Renal pelvis (tissue), 4 donors: ENCODE measurements around the gene NR2E1. TPM values are rescaled to one million over a fixed set of nuclear protein-coding genes. Genes with fewer than 3 reads are reported as not detected.

Experiments
- DNase-seq: peaks from one replicate; pipeline ENCODE4 v3.0.0-alpha.2; 2013
- polyA plus RNA-seq, 3 donors: library from polyadenylated mRNA; unstranded; fragments of 120-200 nt; gene quantifications; one replicate each; pipeline ENCODE4 v1.2.1, GENCODE V29; 2013; ENCODE audit not compliant: insufficient read length in 3 of 3

The NR2E1 gene
- polyA plus RNA-seq, 3 donors: not detected

DNA sequence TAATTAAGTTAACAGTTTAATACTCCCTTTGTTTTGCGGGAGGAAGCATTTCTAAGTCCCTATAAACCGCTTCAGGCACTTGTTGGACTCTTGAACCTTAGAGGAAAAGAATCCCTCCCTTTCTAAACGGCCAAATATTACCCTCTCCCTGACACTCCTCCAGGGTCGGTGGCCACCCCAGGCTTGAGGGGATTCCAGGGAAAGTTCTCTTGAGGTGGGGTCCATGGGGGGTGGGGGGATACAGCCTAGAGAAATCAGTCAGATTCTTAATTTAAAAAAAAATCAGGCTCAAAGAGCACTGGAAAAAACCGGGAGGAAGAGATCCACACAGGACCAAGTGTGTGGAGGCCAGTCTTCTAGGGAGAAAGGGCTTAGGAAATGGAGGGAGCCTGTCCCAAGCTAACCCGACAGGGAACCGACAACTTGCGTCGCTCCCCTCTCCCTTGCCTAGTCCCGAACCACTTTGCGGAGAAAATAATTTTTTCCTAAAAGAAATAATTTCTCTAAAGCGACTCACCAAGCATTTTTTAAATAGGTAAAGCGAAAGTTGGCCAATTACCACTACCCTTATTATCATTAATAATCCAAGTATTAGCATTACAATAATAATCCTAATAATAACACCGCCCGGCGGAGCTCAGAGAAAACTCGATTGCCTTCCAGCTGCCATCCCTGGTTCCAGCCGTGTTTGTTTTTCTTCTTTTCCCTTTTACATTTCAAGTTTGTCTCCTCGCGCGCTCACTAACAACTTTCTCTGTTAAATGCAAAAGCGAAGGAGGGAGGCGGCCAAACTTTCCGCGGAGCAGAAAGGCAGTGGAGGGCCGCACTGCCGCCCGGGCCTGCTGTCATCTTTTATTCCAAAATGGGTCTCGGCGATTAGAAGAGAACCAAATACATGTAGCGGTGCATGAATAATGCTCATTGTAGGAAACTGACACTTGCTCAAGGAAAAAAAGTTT is 4.8 kb downstream of the NR2E1 start:
- no peak for DNase-seq

- DNase-seq: no peak
Observed at GRCh38 chr6:108171291-108171917, 5.6 kb downstream of the NR2E1 start.

DNA sequence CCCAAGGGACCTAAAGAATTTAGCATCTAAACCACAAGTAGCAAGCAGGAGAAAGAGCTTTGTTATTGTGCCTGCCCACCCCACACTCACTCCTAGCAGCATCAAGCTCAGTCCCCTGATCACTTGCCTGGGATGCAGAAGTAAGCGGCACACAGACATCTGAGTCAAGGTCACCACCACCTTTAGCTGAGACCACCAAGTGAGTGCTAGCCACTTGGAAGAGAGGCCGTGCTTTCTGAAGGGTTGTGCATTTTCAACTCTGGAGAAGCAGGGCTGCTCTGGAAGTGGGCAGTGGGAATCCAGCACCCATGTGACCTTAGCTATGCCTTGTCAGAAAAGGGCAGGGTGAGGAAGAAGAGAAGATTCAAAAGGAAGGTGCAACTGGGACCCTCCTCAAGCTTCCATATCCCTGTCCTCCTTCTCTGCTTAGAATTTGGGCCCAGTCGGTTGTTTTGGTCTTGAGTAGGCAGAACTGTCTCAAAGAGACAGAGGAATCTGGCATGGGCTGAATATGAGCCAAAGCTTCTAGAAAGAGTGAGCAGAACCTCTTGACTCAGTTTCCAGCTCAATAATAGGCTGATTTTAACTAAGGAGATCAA is 6.2 kb downstream of the NR2E1 start:
- no peak for DNase-seq

DNA sequence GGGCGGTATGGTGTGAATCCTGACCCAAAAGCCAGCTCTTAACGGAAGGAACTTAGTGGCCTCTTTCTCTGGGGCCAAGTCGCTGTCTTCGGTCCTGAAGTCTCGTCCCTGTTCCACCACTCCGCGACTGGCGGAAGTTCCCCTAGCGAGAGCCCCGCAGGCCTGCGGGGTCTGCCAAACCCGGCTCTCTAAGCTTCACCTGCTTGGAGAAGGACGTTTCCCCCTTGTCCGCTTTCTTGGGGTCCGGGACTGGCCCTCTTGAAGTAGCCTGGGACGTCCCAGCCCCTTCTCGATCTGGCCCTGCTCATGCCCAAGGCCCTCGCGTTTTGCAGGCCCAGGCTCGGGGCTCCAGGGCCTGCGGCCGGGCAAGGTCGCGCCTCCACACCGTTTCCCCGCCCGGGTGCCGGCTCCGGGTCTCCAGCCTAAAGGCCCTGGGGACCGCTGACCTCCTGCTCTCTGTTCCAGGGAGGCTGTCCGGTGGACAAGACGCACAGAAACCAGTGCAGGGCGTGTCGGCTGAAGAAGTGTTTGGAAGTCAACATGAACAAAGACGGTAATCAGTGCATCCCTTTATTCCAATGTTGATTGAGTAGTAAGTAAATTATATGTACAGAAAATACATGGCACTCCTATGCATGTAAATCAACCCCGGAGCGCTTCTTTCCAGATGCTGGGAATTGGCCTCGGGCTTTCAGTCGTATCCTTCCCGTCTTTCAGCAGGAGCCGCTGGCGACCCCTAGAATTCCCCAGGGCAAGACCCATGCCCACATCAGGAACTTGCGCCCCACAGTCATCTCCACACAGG is 8.8 kb downstream of the NR2E1 start:
- DNase-seq: peak; percentile 79

- DNase-seq: no peak
Observed at GRCh38 chr6:108175176-108175591, 9.4 kb downstream of the NR2E1 start.

- DNase-seq: no peak
Observed at GRCh38 chr6:108175592-108176279, 9.9 kb downstream of the NR2E1 start.

DNA sequence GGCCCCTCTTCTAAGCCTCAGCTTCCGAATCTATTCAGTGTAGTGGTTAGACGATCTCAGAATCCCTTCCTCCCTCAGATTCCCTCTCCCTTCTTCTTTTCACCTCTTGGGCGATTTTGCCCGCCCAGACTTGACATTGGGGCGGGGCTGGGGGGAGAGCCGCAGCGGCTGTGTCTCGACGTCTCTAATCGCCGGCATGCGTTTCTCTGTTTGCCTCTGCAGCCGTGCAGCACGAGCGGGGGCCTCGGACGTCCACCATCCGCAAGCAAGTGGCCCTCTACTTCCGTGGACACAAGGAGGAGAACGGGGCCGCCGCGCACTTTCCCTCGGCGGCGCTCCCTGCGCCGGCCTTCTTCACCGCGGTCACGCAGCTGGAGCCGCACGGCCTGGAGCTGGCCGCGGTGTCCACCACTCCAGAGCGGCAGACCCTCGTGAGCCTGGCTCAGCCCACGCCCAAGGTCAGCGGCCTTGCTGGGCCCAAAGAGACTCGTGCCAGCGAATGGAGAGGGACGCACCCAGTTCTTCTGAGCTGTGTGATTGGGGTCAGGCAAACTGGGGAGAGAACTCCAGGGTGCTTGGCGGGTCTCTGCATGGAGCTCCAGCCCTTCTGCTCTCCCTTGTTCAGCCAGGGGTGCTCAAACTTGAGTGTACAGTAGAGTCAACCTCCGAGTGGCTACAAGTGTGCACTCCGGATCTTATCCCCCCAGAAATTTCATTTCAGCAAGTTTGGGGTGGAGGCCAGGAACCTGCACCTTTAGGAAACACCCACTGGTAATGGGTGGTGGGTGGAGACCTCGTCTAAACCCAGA is 10.7 kb downstream of the NR2E1 start:
- no peak for DNase-seq

DNA sequence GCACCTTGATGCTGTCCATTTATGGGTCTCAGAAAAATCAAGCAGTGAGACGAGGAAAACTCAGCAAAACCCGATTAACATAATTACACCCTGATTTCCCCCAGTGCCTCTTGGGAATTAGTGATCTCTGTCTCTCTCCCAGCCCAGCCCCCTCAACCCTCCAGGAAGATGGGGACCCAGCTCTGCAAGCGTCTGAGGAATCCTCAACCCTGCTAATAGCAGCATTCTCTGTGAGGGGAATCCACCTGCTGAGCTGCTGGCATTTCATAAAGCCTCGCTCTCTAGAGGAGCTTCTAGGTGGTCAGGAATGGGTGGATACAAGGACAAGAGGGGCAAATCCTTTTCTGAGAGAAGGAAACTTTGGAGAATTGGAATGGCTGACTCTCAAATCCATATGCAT is 13.9 kb downstream of the NR2E1 start:
- no peak for DNase-seq

DNA sequence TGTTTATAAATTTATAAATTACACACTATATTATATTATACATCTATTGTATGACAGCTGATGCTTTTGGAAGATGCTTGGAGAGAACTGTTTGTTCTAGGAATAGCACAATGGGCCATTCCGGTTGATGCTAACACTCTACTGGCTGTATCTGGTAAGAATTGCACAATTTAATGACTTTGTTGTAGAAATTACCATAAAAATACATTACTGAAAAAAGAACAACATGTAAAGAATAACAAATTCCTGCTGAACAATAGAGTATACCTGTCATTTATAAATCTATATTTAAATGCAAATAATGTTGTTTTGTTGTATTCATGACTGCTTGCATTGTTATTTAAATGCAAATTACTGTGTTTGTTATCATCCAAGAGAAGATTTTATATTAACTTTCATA is 14.4 kb downstream of the NR2E1 start:
- DNase-seq: no peak

- DNase-seq: no peak
Observed at GRCh38 chr6:108180776-108181175, 15.0 kb downstream of the NR2E1 start.

GRCh38 chr6:108186226-108186625 is 20.4 kb downstream of the NR2E1 start:
- DNase-seq: no peak

- no peak for DNase-seq
Observed at GRCh38 chr6:108187519-108187918, 21.7 kb downstream of the NR2E1 start.

- DNase-seq: no peak
Observed at GRCh38 chr6:108193131-108193530, 27.3 kb downstream of the NR2E1 start.

DNA sequence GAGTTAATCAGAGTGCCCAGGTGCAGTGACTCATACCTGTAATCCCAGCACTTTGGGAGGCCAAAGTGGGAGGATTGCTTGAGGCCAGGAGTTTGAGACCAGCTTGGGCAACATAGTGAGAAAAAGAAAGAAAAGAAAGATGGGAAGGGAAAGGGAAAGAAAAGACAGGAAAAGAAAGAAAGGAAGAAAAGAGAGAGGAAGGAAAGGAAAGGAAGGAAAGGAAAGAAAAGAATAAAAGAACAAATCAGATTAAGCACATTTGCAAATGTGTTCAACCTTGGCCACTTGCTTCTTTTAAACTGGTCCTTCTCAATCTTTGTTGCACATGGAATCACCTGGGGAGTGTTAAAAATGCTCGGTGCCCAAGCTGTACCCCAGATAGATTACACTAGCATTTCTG is 28.0 kb downstream of the NR2E1 start:
- DNase-seq: no peak

- no peak for DNase-seq
Observed at GRCh38 chr6:108194503-108194902, 28.7 kb downstream of the NR2E1 start.

- no peak for DNase-seq
Observed at GRCh38 chr6:108195209-108195608, 29.4 kb downstream of the NR2E1 start.

DNA sequence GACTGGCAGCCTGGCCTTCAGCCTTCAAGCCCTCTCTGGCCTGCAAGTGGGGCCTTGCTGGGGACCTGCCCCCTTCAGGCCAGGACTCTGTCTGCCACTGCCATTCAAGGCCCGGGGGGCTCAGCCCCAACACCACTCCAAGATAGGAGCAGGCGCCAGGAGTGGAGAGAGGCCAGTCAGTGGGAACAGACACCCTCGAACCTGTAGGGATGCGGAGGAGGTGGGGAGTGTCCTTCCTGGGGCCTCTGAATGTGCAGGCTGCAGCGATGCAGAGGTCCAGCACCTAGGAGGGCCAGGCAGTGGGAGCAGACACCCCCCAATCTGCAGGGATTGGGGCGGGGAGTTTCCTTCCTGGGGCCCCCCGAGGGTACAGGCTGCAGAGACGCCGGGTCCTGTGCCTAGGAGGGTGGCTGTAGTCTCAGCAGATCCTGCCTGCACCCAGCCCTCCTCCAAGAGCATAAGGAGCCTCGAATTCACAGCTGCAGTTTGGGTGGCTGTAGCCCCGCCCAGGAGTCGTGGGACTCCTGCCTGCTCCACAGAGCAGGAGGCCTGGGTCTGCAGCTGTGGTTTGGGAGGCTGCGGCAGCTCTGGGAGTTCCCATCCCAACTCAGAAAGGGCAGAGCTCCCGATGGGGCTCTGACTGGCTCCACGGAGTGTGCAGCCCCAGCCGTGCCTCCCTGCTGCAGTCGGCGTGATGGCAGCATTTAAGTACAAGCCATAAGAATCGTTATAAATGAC is 33.1 kb downstream of the NR2E1 start:
- DNase-seq: no peak

- DNase-seq: no peak
Observed at GRCh38 chr6:108200186-108200585, 34.4 kb downstream of the NR2E1 start.

GRCh38 chr6:108200631-108201030 is 34.8 kb downstream of the NR2E1 start:
- no peak for DNase-seq
